ENCODE results near the gene CAMKK2. TPM values are rescaled to one million over a fixed set of nuclear protein-coding genes. Genes with fewer than 3 reads are reported as not detected.
A peak's percentile ranks its signal among the peaks of the same experiment; 100 is the strongest.

CAMKK2 gene
- total and polyA plus RNA-seq, 9 of the 15 experiments (the other 6 are each of a cell fraction or from before 2014, with no cell fraction given): 4.3 to 32.0 (median 18.2) TPM

- H3K27me3 ChIP-seq (ENCODE audit: control insufficient read depth in 2 of 2, insufficient read depth in 2 of 2, low read length in 2 of 2): no peaks in the 10 kb centered on the region
- FAIRE-seq (no peak), ATAC-seq (no peak), DNase-seq (ENCODE audit: extremely low read depth in 1 of 4, low spot score in 3 of 4) (no peak)
- WGBS (ENCODE audit: insufficient coverage, low coverage, missing lambda C conversion rate): 88% methylated on average over 11 of the region's 11 CpGs
- H3K4me3 ChIP-seq: no peak overlapping the region
- no peak overlapping the region for H3K27ac ChIP-seq (ENCODE audit: extremely low read depth, low read depth, low read length)
- TF ChIP-seq POLR2G (IDR thresholded peaks at IDR 0.05; ENCODE audit: low read depth, low read length) (peak; percentile 59; the same call in 1 of the 2 replicates), CLOCK (CRISPR knock-in tag; IDR thresholded peaks at IDR 0.05; ENCODE audit: borderline replicate concordance) (no peak), NFATC3 (IDR thresholded peaks at IDR 0.05) (no peak), PHB (CRISPR knock-in tag; IDR thresholded peaks at IDR 0.05) (no peak), TFAM (CRISPR knock-in tag; conservative IDR thresholded peaks at IDR 0.05) (no peak), BCLAF1 (IDR thresholded peaks at IDR 0.05; ENCODE audit: borderline replicate concordance in 1 of 2, control insufficient read depth in 1 of 2, low read depth in 2 of 2, low read length in 1 of 2) (no peak), ZNF586 (CRISPR knock-in tag; conservative IDR thresholded peaks at IDR 0.05) (no peak), ZKSCAN1 (IDR thresholded peaks at IDR 0.05; ENCODE audit: low read depth, low read length) (no peak)
- H3K4me2 ChIP-seq (ENCODE audit: insufficient read depth, low read length): no peak overlapping the region
- no peaks in the 10 kb centered on the region for H3K79me2 ChIP-seq (ENCODE audit: control insufficient read depth, insufficient read depth, low read length)
- H3K9ac ChIP-seq (ENCODE audit: insufficient read depth in 1 of 2, low read depth in 2 of 2, low read length in 2 of 2): no peak overlapping the region
- peaks cover 18% of the 10 kb centered on the region; the same call in 1 of the 3 replicates for H3K36me3 ChIP-seq (ENCODE audit: control insufficient read depth, insufficient read depth, low read length)
- no peaks in the 10 kb centered on the region for H3K9me3 ChIP-seq (replicated peaks; ENCODE audit: control insufficient read depth, insufficient read depth, low read depth, low read length)
- no peaks in the 10 kb centered on the region for H3K9me1 ChIP-seq (ENCODE audit: control insufficient read depth, insufficient read depth, low read length)
- peaks cover 0 to 12% of the 10 kb centered on the region in 2 experiments; a peak in 1 of 5 replicates for H3K4me1 ChIP-seq (replicated peaks in 1 of 2; ENCODE audit: control insufficient read depth in 2 of 2, insufficient read depth in 2 of 2, low read length in 2 of 2)
- intact Hi-C loops (cut with micrococcal nuclease): no loop called here
- CTCF ChIA-PET (ENCODE audit: low intra/inter-chr PET ratio): no interaction called here
- H2AFZ ChIP-seq (ENCODE audit: low read depth, low read length): no peak overlapping the region
- POLR2A ChIA-PET: interaction anchor here (0.7 to 0.9 kb wide), 2 partner anchors 30 to 201 kb away, joined by 3 read pairs; no protein-coding TSS in a partner anchor
- in situ Hi-C loops (cut with MboI): no loop called here
- H4K20me1 ChIP-seq (replicated peaks; ENCODE audit: control insufficient read depth, insufficient read depth, low read length): no peaks in the 10 kb centered on the region
- no TSS peak for BruUV-seq (replicated peaks)
Measured at GRCh38 chr12:121233628-121234020, 62.9 kb downstream of the CAMKK2 start.

Data from K562 (cell line).